Measurements from ENCODE around the gene PTPRA.
"Not testable (repeated sequence)": the region's sequence is repeated elsewhere in the genome, so short reads cannot be mapped to it uniquely, and the experiment has no call there.

The PTPRA gene

GRCh38 chr20:2889797-2890196 lies 16.5 kb downstream of the PTPRA start:
- DNase-seq: no peak

- no peak for DNase-seq
Observed at GRCh38 chr20:2890742-2891141, 17.5 kb downstream of the PTPRA start.

- no peak for DNase-seq
Observed at GRCh38 chr20:2891343-2891742, 18.1 kb downstream of the PTPRA start.

GRCh38 chr20:2892376-2892775 lies 19.1 kb downstream of the PTPRA start:
- no peak for DNase-seq

GRCh38 chr20:2894221-2894620 lies 20.9 kb downstream of the PTPRA start:
- no peak for DNase-seq

GRCh38 chr20:2895154-2895553 lies 21.9 kb downstream of the PTPRA start:
- not testable (repeated sequence) for DNase-seq

GRCh38 chr20:2899243-2899642 lies 26.0 kb downstream of the PTPRA start:
- DNase-seq: no peak

- no peak for DNase-seq
Observed at GRCh38 chr20:2900845-2901592, 27.7 kb downstream of the PTPRA start.

- no peak for DNase-seq
Observed at GRCh38 chr20:2902291-2902690, 29.0 kb downstream of the PTPRA start.

GRCh38 chr20:2902818-2903217 lies 29.5 kb downstream of the PTPRA start:
- no peak for DNase-seq

GRCh38 chr20:2903686-2904085 lies 30.4 kb downstream of the PTPRA start:
- DNase-seq: no peak

- DNase-seq: no peak
Observed at GRCh38 chr20:2907519-2907918, 34.2 kb downstream of the PTPRA start.

GRCh38 chr20:2909953-2910352 lies 36.7 kb downstream of the PTPRA start:
- no peak for DNase-seq

- no peak for DNase-seq
Observed at GRCh38 chr20:2911200-2911599, 37.9 kb downstream of the PTPRA start.

GRCh38 chr20:2914160-2914559 lies 40.9 kb downstream of the PTPRA start:
- DNase-seq: no peak

GRCh38 chr20:2917266-2917665 lies 44.0 kb downstream of the PTPRA start:
- no peak for DNase-seq

- no peak for DNase-seq
Observed at GRCh38 chr20:2918096-2919049, 45.1 kb downstream of the PTPRA start.

- no peak for DNase-seq
Observed at GRCh38 chr20:2919518-2920245, 46.4 kb downstream of the PTPRA start.

- DNase-seq: no peak
Observed at GRCh38 chr20:2920473-2920872, 47.2 kb downstream of the PTPRA start.

GRCh38 chr20:2921506-2921905 lies 48.2 kb downstream of the PTPRA start:
- no peak for DNase-seq

GRCh38 chr20:2922957-2923356 lies 49.7 kb downstream of the PTPRA start:
- no peak for DNase-seq

GRCh38 chr20:2930538-2930937 lies 57.3 kb downstream of the PTPRA start:
- DNase-seq: no peak

- no peak for DNase-seq
Observed at GRCh38 chr20:2932498-2932897, 59.2 kb downstream of the PTPRA start.

Data from DMS79 treated with DMSO at 0.1 percent for 48 hours (cell line).